ENCODE data around the gene DSCAM.

DNA sequence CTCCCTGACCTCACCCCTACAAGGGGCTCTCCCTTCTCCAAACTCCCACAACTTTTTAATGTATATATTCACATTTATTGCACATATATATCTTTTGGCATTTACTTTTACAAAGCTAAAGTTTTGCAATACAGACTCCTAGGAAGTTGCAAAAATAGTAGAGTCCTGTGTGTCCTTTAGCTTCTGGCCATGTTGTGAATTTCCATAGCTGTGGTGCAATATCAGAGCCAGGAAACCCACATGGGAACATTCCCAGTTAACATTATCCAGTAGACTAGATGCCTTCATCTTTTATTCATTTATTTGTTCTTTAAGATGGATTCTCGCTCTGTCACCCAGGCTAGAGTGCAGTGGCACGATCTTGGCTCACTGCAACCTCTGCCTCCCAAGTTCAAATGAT lies 636.7 kb downstream of the DSCAM start:
- TF ChIP-seq CTCF (IDR thresholded peaks at IDR 0.05 in 8 of 11, conservative IDR thresholded peaks at IDR 0.05 in 3 of 11) (no peak), POLR2AphosphoS5 (IDR thresholded peaks at IDR 0.05) (no peak)

All from spleen (tissue), 7 donors.